Immature natural killer cell (primary cell): ENCODE data around the gene SHC1. TPM values are rescaled to one million over a fixed set of nuclear protein-coding genes. Genes with fewer than 3 reads are reported as not detected.

ENCODE experiments used
- DNase-seq, 3 donors: peaks; one replicate each; pipeline ENCODE4 v3.0.0; 2022; ENCODE audit warnings: mixed read lengths in 1 of 3
- H3K27ac Mint-ChIP-seq, 6 donors: one replicate each; pipeline ENCODE4 v1.8.0; 2020; ENCODE audit warnings: mixed read lengths in 6 of 6, mild to moderate bottlenecking in 5 of 6, inconsistent platforms in 4 of 6, moderate library complexity in 3 of 6
- H3K27me3 Mint-ChIP-seq, 3 donors: one replicate each; pipeline ENCODE4 v1.8.0; 2020 to 2021; ENCODE audit warnings: low read depth in 3 of 3, mild to moderate bottlenecking in 3 of 3, mixed read lengths in 3 of 3, moderate library complexity in 3 of 3, inconsistent platforms in 1 of 3
- H3K36me3 Mint-ChIP-seq, 3 donors: one replicate each; pipeline ENCODE4 v1.8.0; 2020; ENCODE audit warnings: mixed read lengths in 3 of 3, inconsistent platforms in 2 of 3, mild to moderate bottlenecking in 2 of 3
- H3K4me1 Mint-ChIP-seq, 2 donors: one replicate each; pipeline ENCODE4 v1.8.0; 2020; ENCODE audit warnings: inconsistent platforms in 2 of 2, mild to moderate bottlenecking in 2 of 2, mixed read lengths in 2 of 2, moderate library complexity in 1 of 2
- H3K4me3 Mint-ChIP-seq, 5 donors: one replicate each; pipeline ENCODE4 v1.8.0; 2020; ENCODE audit warnings: mild to moderate bottlenecking in 5 of 5, mixed read lengths in 5 of 5, inconsistent platforms in 3 of 5, moderate library complexity in 3 of 5
- H3K9me3 Mint-ChIP-seq, 6 donors: one replicate each; pipeline ENCODE4 v1.8.0; 2020; ENCODE audit warnings: mild to moderate bottlenecking in 6 of 6, mixed read lengths in 6 of 6, inconsistent platforms in 4 of 6, moderate library complexity in 3 of 6
- polyA plus RNA-seq, 3 donors: library from polyadenylated mRNA; unstranded; fragments of 300-500 nt; fragmentation: Illumina TruSeq; gene quantifications; one replicate each; pipeline ENCODE4 v1.2.3, GENCODE V29; 2021

The SHC1 gene
- polyA plus RNA-seq, 3 donors from 2014 or later: 32.3 to 49.4 (median 42.5) TPM

DNA sequence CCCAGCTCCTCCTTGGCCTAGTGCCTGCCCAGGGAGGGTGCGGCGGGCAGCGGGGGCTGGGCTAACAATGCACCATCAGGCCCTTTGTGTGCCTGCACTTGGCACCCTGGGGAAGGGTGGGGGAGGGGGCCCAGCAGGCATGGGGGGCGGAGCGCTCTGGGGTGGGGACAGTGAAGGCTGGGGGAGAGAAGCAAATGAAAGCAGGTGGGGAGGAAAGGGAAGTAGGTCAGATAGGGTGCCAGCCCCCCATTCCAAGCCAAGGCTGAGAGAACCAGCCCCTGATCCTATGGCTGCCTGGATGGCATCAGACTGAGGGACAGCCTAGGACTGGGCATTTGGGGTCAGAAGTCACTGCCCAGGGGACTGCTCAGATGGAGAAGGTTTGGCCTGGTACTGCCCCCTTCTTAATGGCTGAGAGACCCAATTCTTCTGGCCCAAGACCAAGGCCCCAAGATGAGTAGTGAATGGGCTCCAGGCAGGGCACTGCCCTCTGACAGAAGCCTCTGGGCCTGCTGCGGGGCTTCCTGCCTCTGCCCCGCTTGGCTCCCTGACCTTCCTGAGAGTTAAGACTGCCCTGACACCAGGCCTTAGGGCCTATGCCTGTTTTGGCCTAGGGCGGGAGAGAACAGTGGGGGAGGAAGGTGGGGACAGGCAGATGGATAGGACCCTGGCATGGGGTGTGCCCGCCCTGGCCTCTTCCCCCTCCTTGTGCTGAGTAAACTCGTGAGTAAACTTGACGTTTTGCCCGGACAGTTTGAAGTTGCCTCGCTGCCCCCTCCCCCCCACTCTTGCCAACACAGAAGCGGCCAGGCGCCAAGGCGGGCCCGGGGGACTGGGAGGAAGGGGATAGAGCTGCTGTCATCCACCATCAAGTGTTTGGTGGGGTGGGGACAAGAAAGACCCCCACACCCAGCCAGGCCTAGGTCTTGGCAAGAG is 34.8 kb upstream of the SHC1 start:
- Mint-ChIP-seq H3K36me3 (no peaks in the 10 kb centered on the region), H3K4me3 (peak overlapping the region; percentile 27 to 62 (median 58)), H3K9me3 (peaks cover 0 to 1% (median 0%) of the 10 kb centered on the region in 6 donors), H3K27ac (peak overlapping the region; percentile 61 to 91 (median 82)), H3K27me3 (peaks cover 0 to 5% (median 2%) of the 10 kb centered on the region in 3 donors), H3K4me1 (peaks cover 52 to 54% of the 10 kb centered on the region in 2 donors)
- no peak for DNase-seq

DNA sequence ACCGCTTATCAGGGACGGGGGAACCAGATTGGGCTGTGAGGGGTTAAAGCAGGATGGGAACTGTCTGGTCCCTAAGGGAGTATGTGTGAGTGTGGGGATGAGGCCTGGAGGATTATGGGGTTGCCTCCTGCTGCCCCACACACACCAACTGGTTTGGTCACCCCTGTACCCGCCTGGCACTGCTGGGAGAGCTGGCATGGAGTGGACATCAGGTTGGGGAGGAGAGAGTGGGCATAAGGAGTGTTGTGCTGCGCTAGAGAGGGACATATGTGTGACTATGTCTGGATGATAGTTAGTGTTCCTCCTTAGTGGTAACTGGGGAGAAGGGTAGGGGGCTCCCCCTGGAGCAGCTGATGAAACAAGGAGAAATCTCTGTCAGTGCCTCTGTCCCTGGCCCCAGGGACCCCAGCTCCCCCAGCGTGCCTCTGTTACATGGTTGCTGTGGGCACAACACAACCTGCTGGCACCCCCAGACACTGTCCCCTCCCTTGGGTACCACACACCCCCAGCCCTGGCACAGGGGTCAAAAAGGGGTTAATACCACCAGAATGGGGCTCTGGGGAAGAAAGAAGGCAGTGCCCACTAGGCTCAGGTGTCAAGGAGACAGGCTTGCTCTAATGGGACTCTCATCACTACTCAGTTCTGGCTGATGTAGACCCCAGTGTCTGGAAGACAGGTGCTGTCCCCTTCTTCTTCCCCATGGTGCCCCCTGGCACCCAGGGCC is 34.0 kb upstream of the SHC1 start:
- Mint-ChIP-seq H3K4me1 (peaks cover 51 to 54% of the 10 kb centered on the region in 2 donors), H3K9me3 (peaks cover 0 to 1% (median 0%) of the 10 kb centered on the region in 6 donors)

DNA sequence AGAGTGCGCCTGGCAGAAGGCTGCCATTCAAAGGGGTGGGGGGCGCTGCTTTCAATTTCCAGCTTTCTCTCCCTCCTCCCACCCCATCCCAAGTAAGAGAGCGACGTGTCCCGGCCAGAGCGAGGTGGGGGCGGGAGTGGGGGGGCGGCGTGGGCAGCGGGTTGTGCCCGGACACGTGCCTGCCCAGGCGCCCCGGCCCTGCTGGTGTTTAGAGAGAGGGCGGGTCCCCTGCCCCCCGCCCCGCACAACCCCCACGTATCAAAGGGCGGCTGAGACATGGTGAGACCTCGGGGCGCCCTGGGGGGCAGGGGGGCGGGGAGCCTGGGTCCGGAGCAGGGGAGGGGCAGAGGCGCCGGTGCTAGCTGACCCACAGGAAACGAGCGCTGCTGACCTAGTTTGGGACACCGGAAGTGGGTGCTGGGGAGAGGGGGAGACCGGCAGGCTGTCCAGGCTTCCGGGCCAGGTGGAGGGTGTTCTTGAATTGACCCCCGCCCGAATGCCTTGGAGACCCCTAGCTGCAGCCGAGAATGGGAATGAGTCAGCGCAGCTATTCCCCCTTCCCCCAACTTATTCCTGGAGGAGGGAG is 33.3 kb upstream of the SHC1 start:
- Mint-ChIP-seq H3K4me3 (peak overlapping the region; percentile 95 to 98 (median 97)), H3K27ac (peak overlapping the region; percentile 87 to 93 (median 90)), H3K27me3 (peaks cover 2 to 8% (median 2%) of the 10 kb centered on the region in 3 donors), H3K4me1 (peaks cover 50 to 53% of the 10 kb centered on the region in 2 donors), H3K9me3 (peaks cover 0 to 1% (median 0%) of the 10 kb centered on the region in 6 donors), H3K36me3 (no peaks in the 10 kb centered on the region)
- DNase-seq: no peak

More for the DNA sequence above, 34.0 kb upstream of the SHC1 start:
- H3K36me3 Mint-ChIP-seq: no peaks in the 10 kb centered on the region
- peak overlapping the region; percentile 79 to 98 (median 95) for H3K4me3 Mint-ChIP-seq
- DNase-seq: no peak
- peaks cover 2 to 8% (median 2%) of the 10 kb centered on the region in 3 donors for H3K27me3 Mint-ChIP-seq
- peak overlapping the region; percentile 87 to 92 (median 88) for H3K27ac Mint-ChIP-seq

DNA sequence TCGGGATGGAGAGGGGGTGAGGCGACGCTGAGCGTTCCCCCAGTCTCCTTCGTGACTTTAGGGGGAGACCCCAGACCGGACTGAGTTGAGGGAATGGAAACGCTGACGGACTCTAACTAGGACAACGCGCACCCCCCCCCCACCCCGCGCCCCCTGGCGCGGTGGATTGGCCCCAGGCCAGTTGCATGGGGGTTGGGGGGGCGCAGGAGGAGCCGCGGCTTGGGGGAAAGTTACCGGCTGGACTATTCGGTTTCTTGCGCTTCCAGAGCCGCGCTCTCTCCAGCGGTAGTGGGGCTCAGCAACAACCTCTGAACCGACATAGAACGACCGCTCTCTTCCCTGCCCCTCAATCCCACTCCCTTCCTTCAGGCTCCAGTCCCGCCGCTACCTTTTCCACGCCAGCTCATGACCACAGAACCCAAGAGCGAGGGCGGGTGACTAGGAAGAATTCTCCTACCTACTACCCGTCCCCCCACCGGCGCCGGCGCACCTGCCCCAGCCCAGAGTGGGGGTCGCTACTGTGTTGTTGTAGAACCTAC is 32.7 kb upstream of the SHC1 start:
- Mint-ChIP-seq H3K9me3 (no peaks in the 10 kb centered on the region), H3K27me3 (peaks cover 2 to 8% (median 2%) of the 10 kb centered on the region in 3 donors), H3K27ac (peak overlapping the region; percentile 85 to 93 (median 90)), H3K36me3 (no peaks in the 10 kb centered on the region), H3K4me1 (peaks cover 51 to 53% of the 10 kb centered on the region in 2 donors), H3K4me3 (peak overlapping the region; percentile 95 to 98 (median 97))
- no peak for DNase-seq

DNA sequence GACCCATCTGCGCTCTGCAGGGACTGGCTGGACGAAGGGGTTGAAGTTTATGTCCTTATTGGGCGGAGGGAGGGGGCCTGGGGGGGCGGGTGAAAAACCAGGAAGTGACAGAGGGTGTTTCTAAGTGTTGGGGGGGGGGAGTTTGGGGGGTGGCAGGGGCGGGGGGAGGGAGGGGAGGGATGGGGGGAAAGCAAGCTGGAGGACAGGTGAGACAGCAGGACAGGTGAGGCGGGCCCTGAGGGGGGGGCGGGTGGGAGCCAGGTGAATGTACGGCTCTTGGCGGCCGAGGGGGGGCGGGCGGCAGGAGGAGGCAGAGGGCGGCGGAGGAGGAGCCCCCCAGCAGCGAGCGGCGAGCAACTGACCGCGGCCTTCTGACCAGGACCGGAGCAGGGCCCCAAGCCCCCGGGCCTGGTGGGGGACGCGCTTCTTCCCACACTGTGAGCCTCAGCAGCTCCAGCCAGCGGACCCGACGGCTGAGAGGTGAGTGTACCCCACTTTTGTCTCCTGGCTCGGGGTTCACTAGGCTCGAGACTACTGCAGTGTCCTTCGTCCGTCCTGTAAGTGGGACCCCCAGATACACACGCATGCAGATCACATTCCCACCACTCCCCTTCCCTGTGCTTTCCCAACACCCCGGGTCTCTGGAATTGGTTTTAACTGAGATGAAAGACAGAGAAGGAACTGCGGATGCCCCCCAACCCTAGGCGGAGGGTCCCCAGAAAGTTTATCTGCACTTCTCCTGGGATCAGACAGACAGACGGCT is 32.1 kb upstream of the SHC1 start, which contains the start of gene ZBTB7B:
ZBTB7B (plus strand) TSS at position 339 of the 763 bp plus-strand sequence. CDS start 11,859 bp downstream, outside the sequence.
- H3K27ac Mint-ChIP-seq: peak within 1 kb of the TSS; percentile 85 to 98 (median 90)
- H3K27me3 Mint-ChIP-seq: peaks cover 2 to 8% (median 2%) of the 10 kb centered on the region in 3 donors
- H3K4me3 Mint-ChIP-seq: peak within 1 kb of the TSS; percentile 95 to 98 (median 97)
- peaks cover 53% of the 10 kb centered on the region in 2 donors for H3K4me1 Mint-ChIP-seq
- H3K36me3 Mint-ChIP-seq: no peaks in the 10 kb centered on the region
- DNase-seq: peak in 1 of 3 donors; percentile 28
- no peaks in the 10 kb centered on the region for H3K9me3 Mint-ChIP-seq

DNA sequence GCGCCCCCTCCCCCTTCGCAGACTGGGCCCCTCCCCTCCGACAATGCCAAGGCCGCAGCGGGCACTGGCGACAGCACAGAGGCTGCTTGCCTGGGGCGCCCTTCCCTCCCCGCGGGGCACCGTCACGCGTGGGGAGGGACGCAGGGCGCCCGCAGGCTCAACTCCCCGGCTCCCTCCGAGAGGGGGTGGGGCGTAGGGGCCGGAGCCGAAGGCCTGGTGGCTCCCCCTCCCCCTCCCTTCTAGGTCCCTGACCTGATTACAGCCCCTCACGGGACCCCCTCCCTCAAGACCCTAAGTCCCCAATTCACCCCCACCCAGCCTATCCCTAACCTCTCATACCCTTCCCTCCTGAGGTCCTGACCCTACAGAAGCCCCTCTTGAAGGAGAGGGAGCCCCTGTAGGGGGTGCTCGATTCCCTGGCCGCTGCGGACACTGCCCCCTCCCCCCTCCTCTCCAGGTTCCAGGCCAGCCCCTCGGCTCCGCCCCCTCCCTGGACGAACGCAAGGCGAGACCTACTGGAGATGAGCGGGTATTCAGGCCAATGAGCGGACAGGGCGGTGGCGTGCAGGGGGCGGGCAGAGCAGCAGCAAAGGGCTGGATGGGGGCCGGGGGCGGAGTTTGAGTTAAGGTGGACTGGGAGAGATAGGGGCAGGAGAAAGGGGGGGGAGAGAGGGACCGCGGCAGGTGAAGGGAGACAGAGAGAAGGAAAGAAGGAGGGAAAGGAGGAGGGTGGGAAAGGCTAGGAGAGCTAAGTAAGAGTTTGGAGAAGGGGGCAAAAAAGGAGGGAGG is 31.3 kb upstream of the SHC1 start:
- Mint-ChIP-seq H3K4me1 (peaks cover 50 to 52% of the 10 kb centered on the region in 2 donors), H3K27me3 (peaks cover 2 to 8% (median 2%) of the 10 kb centered on the region in 3 donors), H3K9me3 (no peaks in the 10 kb centered on the region), H3K36me3 (no peaks in the 10 kb centered on the region), H3K4me3 (peak overlapping the region; percentile 89 to 97 (median 93)), H3K27ac (peak overlapping the region; percentile 81 to 98 (median 90))
- peak; percentile 97 for DNase-seq

DNA sequence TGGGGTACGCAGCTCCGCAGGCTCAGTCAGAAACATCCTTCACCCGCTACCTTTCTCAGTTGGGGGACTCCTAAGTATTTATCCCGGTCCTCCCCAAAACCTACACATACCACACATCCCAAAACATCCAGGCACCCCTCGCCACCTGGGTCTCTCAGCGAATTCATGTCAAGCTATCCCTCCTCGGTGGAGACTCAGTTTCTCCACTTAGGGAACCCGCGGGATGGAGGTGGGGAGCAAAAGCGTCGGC is 30.8 kb upstream of the SHC1 start:
- H3K9me3 Mint-ChIP-seq: no peaks in the 10 kb centered on the region
- H3K4me3 Mint-ChIP-seq: peak overlapping the region; percentile 86 to 97 (median 93)
- H3K36me3 Mint-ChIP-seq: no peaks in the 10 kb centered on the region
- H3K27me3 Mint-ChIP-seq: peaks cover 2 to 8% (median 2%) of the 10 kb centered on the region in 3 donors
- DNase-seq: no peak
- H3K4me1 Mint-ChIP-seq: peaks cover 45 to 47% of the 10 kb centered on the region in 2 donors
- H3K27ac Mint-ChIP-seq: peak overlapping the region; percentile 79 to 89 (median 86)

DNA sequence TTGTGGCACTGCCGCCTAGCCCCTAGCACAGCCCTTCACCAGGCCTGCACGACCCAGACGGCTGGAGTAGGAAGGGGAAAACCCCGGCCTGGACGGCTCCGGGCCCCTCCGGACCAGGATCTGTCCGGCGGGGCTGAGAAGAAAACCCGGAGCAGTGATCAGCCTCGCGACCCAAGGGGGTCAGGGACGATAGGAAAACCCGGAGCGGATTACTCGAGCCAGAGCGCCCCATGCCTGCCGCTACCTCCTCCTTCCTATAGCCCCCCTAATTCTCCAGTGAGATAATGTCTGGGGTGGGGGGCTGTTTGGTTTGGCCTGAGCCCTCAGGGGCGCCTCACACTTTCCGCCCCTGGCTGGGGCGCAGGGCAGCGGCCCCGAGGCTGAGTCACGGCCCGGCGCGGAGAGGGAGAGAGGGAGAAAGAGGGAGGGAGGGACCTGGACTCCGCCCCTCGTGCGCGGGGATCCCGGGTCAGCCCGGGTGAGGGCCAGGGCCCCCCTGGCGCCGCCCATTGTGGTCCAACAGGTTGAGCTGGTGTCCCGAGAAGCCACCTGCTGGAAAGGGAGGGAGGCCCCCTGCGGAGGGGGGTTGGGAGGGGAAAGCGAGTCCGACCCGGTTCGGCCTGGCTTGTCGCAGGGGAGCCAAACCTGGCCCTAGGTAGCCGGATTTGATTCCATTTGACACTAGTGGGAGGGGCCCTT is 30.3 kb upstream of the SHC1 start:
- Mint-ChIP-seq H3K27me3 (peaks cover 2 to 10% (median 2%) of the 10 kb centered on the region in 3 donors), H3K9me3 (no peaks in the 10 kb centered on the region), H3K27ac (peak overlapping the region; percentile 79 to 89 (median 86)), H3K4me1 (peaks cover 41 to 42% of the 10 kb centered on the region in 2 donors), H3K4me3 (peak overlapping the region; percentile 86 to 97 (median 93)), H3K36me3 (no peaks in the 10 kb centered on the region)
- DNase-seq: peak; percentile 73 to 79 (median 77)

DNA sequence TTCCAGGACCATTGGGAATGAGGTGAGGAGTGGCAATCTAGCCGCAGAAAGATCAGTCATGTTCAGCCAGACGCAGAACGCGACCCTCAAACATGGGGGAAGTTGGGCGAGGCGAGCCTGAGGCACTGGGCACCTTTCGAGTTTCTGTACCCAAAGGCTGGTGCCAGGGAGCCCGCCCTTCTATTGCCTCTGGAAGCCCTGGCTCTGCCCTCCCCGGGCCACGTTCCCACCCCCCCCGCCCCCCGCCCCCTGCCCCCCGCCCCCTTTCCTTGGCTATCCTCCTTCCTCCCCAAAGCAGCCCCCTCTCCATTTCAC is 29.8 kb upstream of the SHC1 start:
- Mint-ChIP-seq H3K27ac (peak overlapping the region; percentile 66 to 91 (median 84)), H3K4me3 (peak overlapping the region; percentile 85 to 97 (median 87)), H3K27me3 (peaks cover 2 to 10% (median 2%) of the 10 kb centered on the region in 3 donors), H3K9me3 (no peaks in the 10 kb centered on the region), H3K4me1 (peaks cover 35 to 37% of the 10 kb centered on the region in 2 donors), H3K36me3 (no peaks in the 10 kb centered on the region)
- DNase-seq: no peak

DNA sequence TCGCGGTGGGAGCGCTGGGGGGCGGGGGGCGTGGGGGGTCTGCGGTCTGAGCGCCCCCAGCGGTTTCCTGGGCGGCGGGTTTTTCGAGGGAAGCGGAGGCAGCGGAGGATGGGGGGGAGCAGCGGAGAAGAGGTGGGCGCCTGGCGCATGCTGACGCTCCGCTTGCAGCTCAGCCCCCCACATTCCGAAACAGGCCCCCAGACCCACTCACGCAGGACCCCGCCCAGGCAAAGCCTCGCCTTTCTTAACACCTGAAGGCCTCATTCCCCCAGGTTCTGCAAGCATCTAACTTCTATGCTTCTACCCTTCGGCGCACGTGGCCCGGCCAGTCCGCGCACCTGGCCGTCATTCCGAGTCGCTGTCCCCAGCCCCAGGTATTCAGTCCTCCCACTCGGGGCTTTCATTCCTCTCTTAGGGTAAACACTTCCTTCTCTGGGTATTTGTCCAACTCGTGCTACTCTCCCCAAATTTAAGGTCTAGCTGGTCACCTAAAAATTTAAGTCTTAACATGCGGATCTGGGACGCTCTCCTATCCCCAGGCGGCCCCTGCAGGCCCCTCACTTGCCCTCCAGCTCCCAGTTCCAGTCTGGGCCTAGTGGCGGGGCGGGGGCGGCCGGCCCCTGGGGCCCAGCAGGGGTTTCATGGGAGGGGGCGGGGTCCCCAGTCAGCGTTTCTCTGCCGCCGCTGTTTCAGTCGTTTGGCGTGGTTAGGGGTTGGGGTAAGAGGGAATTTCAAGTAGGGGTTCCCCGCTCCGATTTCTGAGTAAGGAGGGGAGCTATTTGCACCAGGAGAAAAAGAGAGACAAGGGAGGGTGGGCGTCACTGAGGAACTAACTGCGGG is 29.2 kb upstream of the SHC1 start:
- H3K4me3 Mint-ChIP-seq: peak overlapping the region; percentile 84 to 90 (median 85)
- H3K27ac Mint-ChIP-seq: peak overlapping the region; percentile 40 to 91 (median 82)
- H3K36me3 Mint-ChIP-seq: no peaks in the 10 kb centered on the region
- H3K9me3 Mint-ChIP-seq: no peaks in the 10 kb centered on the region
- no peak for DNase-seq
- H3K27me3 Mint-ChIP-seq: peaks cover 2 to 10% (median 2%) of the 10 kb centered on the region in 3 donors
- peaks cover 32 to 33% of the 10 kb centered on the region in 2 donors for H3K4me1 Mint-ChIP-seq
